Measurements from ENCODE around the gene RASA3. TPM values are rescaled to one million over a fixed set of nuclear protein-coding genes. Genes with fewer than 3 reads are reported as not detected.

Gene RASA3
- total RNA-seq, 2 experiments from 2014 or later: 3.6 to 17.9 TPM

- no TSS peak for BruUV-seq (replicated peaks)
- H3K36me3 ChIP-seq (ENCODE audit: insufficient read depth, low read length): no peaks in the 10 kb centered on the region
- H3K9me2 ChIP-seq (ENCODE audit: insufficient read depth, low read length): no peaks in the 10 kb centered on the region
- H3K4me1 ChIP-seq (ENCODE audit: insufficient read depth, low read length, poor library complexity, severe bottlenecking): no peaks in the 10 kb centered on the region
- no peak for DNase-seq (ENCODE audit: low spot score)
- ChIA-PET POLR2A (no interaction called here), CTCF (ENCODE audit: unreplicated experiment) (no interaction called here)
- no peak overlapping the region for H2AFZ ChIP-seq (ENCODE audit: low read length)
- no peaks in the 10 kb centered on the region for H4K20me1 ChIP-seq (ENCODE audit: insufficient read depth, low read length)
- no peak for TF ChIP-seq EZH2phosphoT487 (IDR thresholded peaks at IDR 0.05; ENCODE audit: borderline replicate concordance, low read depth, low read length)
- no peak for TF ChIP-seq CTCF (conservative IDR thresholded peaks at IDR 0.05; ENCODE audit: low read length)
- intact Hi-C loops (cut with micrococcal nuclease; ENCODE audit: unreplicated experiment): no loop called here
- no peak overlapping the region for H3K27ac ChIP-seq (ENCODE audit: low read depth, low read length, poor library complexity, severe bottlenecking)
- no peaks in the 10 kb centered on the region for H3K9me3 ChIP-seq (ENCODE audit: low read length)
- no peak overlapping the region for H3K4me3 ChIP-seq (ENCODE audit: low read depth, low read length, poor library complexity, severe bottlenecking)
- H3K79me2 ChIP-seq (ENCODE audit: insufficient read depth, low read depth, low read length): no peaks in the 10 kb centered on the region
- no peak overlapping the region for H3K4me2 ChIP-seq (ENCODE audit: low read length)
Observed at GRCh38 chr13:114035186-114035582, 97.2 kb downstream of the RASA3 start.

- ChIA-PET POLR2A (no interaction called here), CTCF (ENCODE audit: unreplicated experiment) (no interaction called here)
- H2AFZ ChIP-seq (ENCODE audit: low read length): no peak overlapping the region
- intact Hi-C loops (cut with micrococcal nuclease; ENCODE audit: unreplicated experiment): no loop called here
- H3K9me3 ChIP-seq (ENCODE audit: low read length): no peaks in the 10 kb centered on the region
- H3K79me2 ChIP-seq (ENCODE audit: insufficient read depth, low read depth, low read length): no peaks in the 10 kb centered on the region
- no peak for TF ChIP-seq CTCF (conservative IDR thresholded peaks at IDR 0.05; ENCODE audit: low read length)
- no peak for TF ChIP-seq EZH2phosphoT487 (IDR thresholded peaks at IDR 0.05; ENCODE audit: borderline replicate concordance, low read depth, low read length)
- BruUV-seq (replicated peaks): no TSS peak
- no peak for DNase-seq (ENCODE audit: low spot score)
- no peaks in the 10 kb centered on the region for H3K36me3 ChIP-seq (ENCODE audit: insufficient read depth, low read length)
- H3K27ac ChIP-seq (ENCODE audit: low read depth, low read length, poor library complexity, severe bottlenecking): no peak overlapping the region
- no peaks in the 10 kb centered on the region for H4K20me1 ChIP-seq (ENCODE audit: insufficient read depth, low read length)
- H3K4me3 ChIP-seq (ENCODE audit: low read depth, low read length, poor library complexity, severe bottlenecking): no peak overlapping the region
- no peaks in the 10 kb centered on the region for H3K4me1 ChIP-seq (ENCODE audit: insufficient read depth, low read length, poor library complexity, severe bottlenecking)
- no peaks in the 10 kb centered on the region for H3K9me2 ChIP-seq (ENCODE audit: insufficient read depth, low read length)
- H3K4me2 ChIP-seq (ENCODE audit: low read length): no peak overlapping the region
Observed at GRCh38 chr13:114034481-114034891, 97.9 kb downstream of the RASA3 start.

GRCh38 chr13:114033541-114034315, 98.7 kb downstream of the RASA3 start:
- ChIA-PET CTCF (ENCODE audit: unreplicated experiment) (no interaction called here), POLR2A (no interaction called here)
- Histone ChIP-seq H4K20me1 (ENCODE audit: insufficient read depth, low read length) (no peaks in the 10 kb centered on the region), H3K27ac (ENCODE audit: low read depth, low read length, poor library complexity, severe bottlenecking) (no peak overlapping the region), H3K9me2 (ENCODE audit: insufficient read depth, low read length) (no peaks in the 10 kb centered on the region), H3K4me1 (ENCODE audit: insufficient read depth, low read length, poor library complexity, severe bottlenecking) (no peaks in the 10 kb centered on the region), H3K4me3 (ENCODE audit: low read depth, low read length, poor library complexity, severe bottlenecking) (no peak overlapping the region), H3K36me3 (ENCODE audit: insufficient read depth, low read length) (no peaks in the 10 kb centered on the region), H2AFZ (ENCODE audit: low read length) (no peak overlapping the region), H3K9me3 (ENCODE audit: low read length) (no peaks in the 10 kb centered on the region), H3K4me2 (ENCODE audit: low read length) (no peak overlapping the region), H3K79me2 (ENCODE audit: insufficient read depth, low read depth, low read length) (no peaks in the 10 kb centered on the region)
- BruUV-seq (replicated peaks): no TSS peak
- TF ChIP-seq EZH2phosphoT487 (IDR thresholded peaks at IDR 0.05; ENCODE audit: borderline replicate concordance, low read depth, low read length): no peak
- TF ChIP-seq CTCF (conservative IDR thresholded peaks at IDR 0.05; ENCODE audit: low read length): no peak
- intact Hi-C loops (cut with micrococcal nuclease; ENCODE audit: unreplicated experiment): no loop called here
- no peak for DNase-seq (ENCODE audit: low spot score)
